HepG2 (cell line): ENCODE results near the gene IFNG.

Experiments used
- FOXJ3 ChIP-seq: sonication (generic); formaldehyde crosslinking; IDR thresholded peaks from 2 replicates; pipeline ENCODE4 v1.4.0; 2020; ENCODE audit warnings: missing genetic modification reagents, mild to moderate bottlenecking, borderline replicate concordance
- HDAC6 ChIP-seq: fragments of 200-600 bp; sonication (generic); IDR thresholded peaks from 2 replicates; pipeline ENCODE4 v1.7.0; 2017; ENCODE audit warnings: mild to moderate bottlenecking, antibody characterized with exemption, low read length, low read depth
- HMG20A ChIP-seq: IDR thresholded peaks from 2 replicates; pipeline ENCODE4 v1.6.1; 2016; ENCODE audit warnings: borderline replicate concordance
- IRF1 ChIP-seq: sonication (generic); formaldehyde crosslinking; IDR thresholded peaks from 2 replicates; pipeline ENCODE4 v1.4.0; 2020; ENCODE audit warnings: low read depth, mild to moderate bottlenecking, missing genetic modification reagents
- IRF2 ChIP-seq: IDR thresholded peaks from 2 replicates; pipeline ENCODE4 v1.6.1; 2018; ENCODE audit warnings: missing genetic modification reagents, missing compliant biosample characterization
- POGZ ChIP-seq: sonication (generic); formaldehyde crosslinking; IDR thresholded peaks from 2 replicates; pipeline ENCODE4 v1.4.0; 2020; ENCODE audit warnings: mild to moderate bottlenecking, missing genetic modification reagents
- TEAD3 ChIP-seq: optimal IDR thresholded peaks from 2 replicates; pipeline ENCODE3; 2016; ENCODE audit warnings: borderline replicate concordance
- ZNF335 ChIP-seq: sonication (generic); formaldehyde crosslinking; IDR thresholded peaks from 2 replicates; pipeline ENCODE4 v1.4.0; 2020; ENCODE audit warnings: missing genetic modification reagents
- ZNF383 ChIP-seq: sonication (generic); formaldehyde crosslinking; IDR thresholded peaks from 2 replicates; pipeline ENCODE4 v1.4.0; 2020; ENCODE audit warnings: missing genetic modification reagents, mild to moderate bottlenecking, borderline replicate concordance
- ZNF773 ChIP-seq: sonication (generic); formaldehyde crosslinking; IDR thresholded peaks from 2 replicates; pipeline ENCODE4 v1.4.0; 2020; ENCODE audit warnings: missing genetic modification reagents, borderline replicate concordance
- ZNF841 ChIP-seq: sonication (generic); formaldehyde crosslinking; IDR thresholded peaks from 2 replicates; pipeline ENCODE4 v1.8.1; 2023; ENCODE audit warnings: missing genetic modification reagents, borderline replicate concordance

DNA sequence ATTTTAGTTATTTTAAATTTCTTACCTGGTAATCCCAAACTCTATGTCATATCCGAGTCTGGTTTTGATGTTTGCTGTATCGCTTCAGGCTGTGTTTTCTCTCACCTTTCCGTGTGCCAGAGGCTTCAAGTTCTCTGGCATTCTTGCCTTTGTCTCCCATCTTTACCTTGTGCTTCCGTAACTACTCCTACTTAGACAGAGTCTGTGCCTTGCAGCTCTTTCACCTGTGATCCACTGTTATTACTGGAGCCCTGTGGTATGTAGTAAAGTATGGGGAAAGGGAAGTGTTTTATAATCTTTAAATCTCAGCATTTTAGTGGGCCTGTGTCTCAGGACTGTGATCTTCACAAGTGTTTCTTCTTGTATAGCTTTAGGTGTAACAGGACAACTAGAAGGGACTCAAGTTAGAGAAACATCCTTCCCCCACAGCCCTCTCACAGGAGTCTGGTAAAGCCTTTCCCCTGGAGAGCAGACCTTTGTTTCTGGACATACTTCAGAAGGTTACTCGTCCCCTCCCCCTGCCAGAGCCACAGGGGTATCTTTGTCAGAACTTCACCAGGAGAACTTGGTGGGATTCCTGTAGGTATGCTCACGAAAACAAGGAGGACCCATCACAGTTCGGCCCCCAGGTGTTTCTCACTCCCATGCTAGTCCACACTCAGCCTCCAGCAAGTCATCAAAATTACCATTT lies 11.1 kb downstream of the IFNG start:
- TF ChIP-seq ZNF773 (no peak), HMG20A (CRISPR knock-in tag) (no peak), HDAC6 (no peak), ZNF841 (no peak), IRF2 (CRISPR knock-in tag) (no peak), TEAD3 (no peak), ZNF383 (no peak), FOXJ3 (no peak), ZNF335 (no peak), POGZ (no peak), IRF1 (CRISPR knock-in tag) (no peak)
